Endothelial cell of umbilical vein (primary cell): ENCODE results near the gene TNFRSF21. TPM values are rescaled to one million over a fixed set of nuclear protein-coding genes. Genes with fewer than 3 reads are reported as not detected.

Source experiments
- BruUV-seq: library from RNA; stranded (reverse); fragments of 400-500 nt; replicated peaks from 2 replicates; lab custom pipeline; 2021; lab: Mats Ljungman, UMichigan
- CTCF ChIA-PET: fragments of 300-600, 350-600 bp; sonication (Branson Sonifier 250); formaldehyde crosslinking; loops from one replicate; lab custom pipeline; 2021; ENCODE audit warnings: antibody characterized with exemption, inconsistent platforms; lab: Charles Lee
- POLR2A ChIA-PET: fragments of 300-600, 350-600 bp; sonication (Branson Sonifier 250); formaldehyde crosslinking; loops from one replicate; lab custom pipeline; 2021; ENCODE audit warnings: antibody characterized with exemption, inconsistent platforms; lab: Charles Lee
- DNase-seq: peaks from one replicate; pipeline ENCODE4 v3.0.0-alpha.2; 2011; ENCODE audit warnings: low read depth, low spot score
- FAIRE-seq: peaks from 2 replicates; lab custom pipeline; 2011; peaks lifted over from hg19 to GRCh38; lab: Jason Lieb, UNC
- H2AFZ ChIP-seq: 2 replicates; pipeline ENCODE4 v1.6.0; 2012; ENCODE audit warnings: low read depth, low read length, control low read depth, inconsistent platforms
- H3K27ac ChIP-seq: 2 replicates; pipeline ENCODE4 v1.5.1; 2011; ENCODE audit warnings: low read depth, mild to moderate bottlenecking, control low read depth, low read length, moderate library complexity; ENCODE audit not compliant: insufficient read depth
- H3K27me3 ChIP-seq, 2 experiments: 2 replicates each; pipeline versions ENCODE4 v1.6.0 to v1.6.1; 2011; ENCODE audit warnings: low read length in 2 of 2, mixed read lengths in 1 of 2; ENCODE audit not compliant: control insufficient read depth in 2 of 2, insufficient read depth in 2 of 2
- H3K36me3 ChIP-seq, 2 experiments: 2 replicates in 1 of 2; 3 replicates in 1 of 2; pipeline ENCODE4 v1.5.1; 2011; ENCODE audit warnings: low read length in 2 of 2, mild to moderate bottlenecking in 1 of 2, moderate library complexity in 1 of 2; ENCODE audit not compliant: control insufficient read depth in 2 of 2, insufficient read depth in 2 of 2; ENCODE audit errors: extremely low read depth in 1 of 2
- H3K4me1 ChIP-seq: 3 replicates; pipeline ENCODE4 v1.5.1; 2011; ENCODE audit warnings: mild to moderate bottlenecking, low read length; ENCODE audit not compliant: control insufficient read depth, insufficient read depth; ENCODE audit errors: extremely low read depth
- H3K4me2 ChIP-seq: 2 replicates; pipeline ENCODE4 v1.6.1; 2011; ENCODE audit warnings: low read length, control low read depth, mixed read lengths; ENCODE audit not compliant: insufficient read depth
- H3K4me3 ChIP-seq, 3 experiments: fragments of 200-600 bp in 1 of 3; sonication (generic), shearing (Covaris generic) in 1 of 3; replicated peaks in 1 of 3; 2 replicates each; pipeline ENCODE4 v1.5.1; 2011 to 2016; ENCODE audit warnings: control low read depth in 3 of 3, low read length in 3 of 3, mild to moderate bottlenecking in 2 of 3, inconsistent platforms in 1 of 3, low read depth in 1 of 3, moderate library complexity in 1 of 3; ENCODE audit not compliant: insufficient read depth in 1 of 3
- H3K79me2 ChIP-seq: 2 replicates; pipeline ENCODE4 v1.6.0; 2012; ENCODE audit warnings: low read length, inconsistent platforms; ENCODE audit not compliant: control insufficient read depth, insufficient read depth
- H3K9ac ChIP-seq: replicated peaks from 2 replicates; pipeline ENCODE3; 2011; ENCODE audit warnings: low read length, control low read depth; ENCODE audit not compliant: insufficient read depth; ENCODE audit errors: extremely low read depth
- H3K9me1 ChIP-seq: replicated peaks from 3 replicates; pipeline ENCODE4 v1.6.0; 2011; ENCODE audit warnings: mild to moderate bottlenecking, low read length; ENCODE audit not compliant: control insufficient read depth, insufficient read depth; ENCODE audit errors: extremely low read depth
- H3K9me3 ChIP-seq: replicated peaks from 2 replicates; pipeline ENCODE4 v1.5.1; 2012; ENCODE audit warnings: low read length, inconsistent platforms; ENCODE audit not compliant: control insufficient read depth, insufficient read depth
- H4K20me1 ChIP-seq: replicated peaks from 2 replicates; pipeline ENCODE3; 2011; ENCODE audit warnings: mild to moderate bottlenecking, low read length; ENCODE audit not compliant: control insufficient read depth, insufficient read depth; ENCODE audit errors: extremely low read depth
- EZH2 ChIP-seq: IDR thresholded peaks from 2 replicates; pipeline ENCODE4 v1.6.1; 2012; ENCODE audit warnings: borderline replicate concordance, low read depth, mild to moderate bottlenecking, moderate library complexity, low read length, inconsistent platforms; ENCODE audit not compliant: severe bottlenecking
- FOS ChIP-seq: IDR thresholded peaks from 2 replicates; pipeline ENCODE4 v1.6.1; 2011; ENCODE audit warnings: mild to moderate bottlenecking, low read length, moderate library complexity, borderline replicate concordance; ENCODE audit not compliant: insufficient read depth
- GATA2 ChIP-seq: IDR thresholded peaks from 2 replicates; pipeline ENCODE4 v1.7.0; 2011; ENCODE audit warnings: low read depth, mild to moderate bottlenecking, moderate library complexity, mixed read lengths, low read length; ENCODE audit not compliant: insufficient read length, insufficient read depth
- JUN ChIP-seq: IDR thresholded peaks from 2 replicates; pipeline ENCODE4 v1.6.1; 2011; ENCODE audit warnings: borderline replicate concordance, low read depth; ENCODE audit not compliant: insufficient read length, insufficient read depth
- MYC ChIP-seq: IDR thresholded peaks from one replicate; pipeline ENCODE4 v1.6.1; 2011; ENCODE audit warnings: mild to moderate bottlenecking, low read depth, low read length
- POLR2A ChIP-seq: IDR thresholded peaks from 2 replicates; pipeline ENCODE4 v1.6.1; 2012; ENCODE audit warnings: low read depth, mild to moderate bottlenecking, control low read depth, low read length
- POLR2AphosphoS5 ChIP-seq: IDR thresholded peaks from 2 replicates; pipeline ENCODE4 v1.6.1; 2012; ENCODE audit warnings: low read depth, mild to moderate bottlenecking, control low read depth, low read length, moderate library complexity; ENCODE audit not compliant: insufficient read depth
- dilution Hi-C: fragments of 300-500 bp; cut with MboI; formaldehyde crosslinking; loops from one replicate; pipeline ENCODE4 v1.15.0; 2019; ENCODE audit warnings: low sequenced_read_pairs; ENCODE audit not compliant: extremely low pct_ligation_motif_present
- intact Hi-C: fragments of 100-400 bp; cut with micrococcal nuclease; formaldehyde crosslinking; loops from one replicate; pipeline ENCODE4 v1.10.0; 2022
- polyA plus RNA-seq, 4 experiments: library from polyadenylated mRNA; depleted of rRNA in 3 of 4; stranded (reverse) in 3 of 4; unstranded in 1 of 4; fragments of >200 nt; gene quantifications; 2 replicates each; pipeline versions ENCODE4 v1.2.1 to v1.2.3, GENCODE V29; 2011 to 2012; ENCODE audit warnings: missing spikeins in 1 of 4
- total RNA-seq: library from RNA; stranded (reverse); gene quantifications from 2 replicates; pipeline ENCODE4 v1.2.3, GENCODE V29; 2021
- TF ChIP-seq, protein P1 (sequence below), 2 donors: IDR thresholded peaks; 1 replicate in 1 of 2; 2 replicates in 1 of 2; pipeline ENCODE4 v1.5.1; 2011; ENCODE audit warnings: low read length in 2 of 2, mild to moderate bottlenecking in 2 of 2, moderate library complexity in 2 of 2, control low read depth in 1 of 2, inconsistent platforms in 1 of 2, low read depth in 1 of 2; ENCODE audit not compliant: insufficient read depth in 1 of 2; ENCODE audit errors: extremely low read depth in 1 of 2
- TF ChIP-seq, protein P2 (sequence below): IDR thresholded peaks from 2 replicates; pipeline ENCODE4 v1.6.1; 2011; ENCODE audit not compliant: insufficient read depth, insufficient read length

The TNFRSF21 gene
- total and polyA plus RNA-seq, 2 donors (not counting 3 experiments of a cell fraction or from before 2014, with no cell fraction given) = 26.0 to 40.6 TPM

DNA sequence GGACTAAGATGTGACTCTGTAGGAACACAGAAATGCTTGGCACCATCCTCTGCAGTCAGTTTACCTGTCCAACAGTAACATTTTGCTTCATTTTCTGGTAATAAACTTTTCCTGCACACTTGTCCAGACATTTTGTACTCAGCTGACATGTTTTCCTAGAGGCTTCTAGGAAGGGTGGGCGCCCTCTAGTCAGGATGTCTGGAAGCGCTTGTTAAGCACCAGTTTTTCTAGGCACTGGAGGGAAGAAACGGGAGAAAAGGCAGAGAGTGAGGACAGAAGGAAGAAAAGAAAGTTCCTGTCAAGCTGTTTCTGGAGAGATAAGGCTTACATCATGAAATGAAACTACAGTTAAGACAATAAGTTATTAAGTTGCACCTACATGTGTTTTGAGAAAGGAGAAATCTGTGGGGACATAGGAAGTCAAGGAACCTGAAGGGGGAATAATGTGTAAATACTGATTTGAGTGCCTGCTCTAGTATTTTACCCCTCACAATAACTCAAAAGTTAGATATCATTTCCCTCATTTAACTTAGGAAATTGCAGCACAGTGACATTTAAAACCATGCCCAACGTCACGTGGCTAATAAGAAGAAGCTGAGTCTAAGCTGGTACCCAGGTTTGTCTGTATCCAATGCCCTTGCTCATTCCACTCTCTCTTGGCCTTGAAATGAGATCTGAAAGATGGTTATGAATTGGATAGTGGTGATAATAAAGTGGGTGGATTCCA lies 42.7 kb upstream of the TNFRSF21 start:
- no peaks in the 10 kb centered on the region for H3K4me1 ChIP-seq
- H2AFZ ChIP-seq = no peak overlapping the region
- H3K27me3 ChIP-seq = peaks cover 0 to 8% of the 10 kb centered on the region in 2 experiments
- no peaks in the 10 kb centered on the region for H3K9me3 ChIP-seq
- intact Hi-C loops = no loop called here
- no peak overlapping the region for H3K27ac ChIP-seq
- no peaks in the 10 kb centered on the region for H3K79me2 ChIP-seq
- CTCF ChIA-PET = no interaction called here
- FAIRE-seq (peak; percentile 71), DNase-seq (peak; percentile 33)
- H4K20me1 ChIP-seq = no peaks in the 10 kb centered on the region
- no peak overlapping the region for H3K9ac ChIP-seq
- POLR2A ChIA-PET = no interaction called here
- H3K4me3 ChIP-seq = no peak overlapping the region
- TF ChIP-seq JUN (no peak), MYC (no peak), POLR2A (no peak)
- TF ChIP-seq, protein P1, sequence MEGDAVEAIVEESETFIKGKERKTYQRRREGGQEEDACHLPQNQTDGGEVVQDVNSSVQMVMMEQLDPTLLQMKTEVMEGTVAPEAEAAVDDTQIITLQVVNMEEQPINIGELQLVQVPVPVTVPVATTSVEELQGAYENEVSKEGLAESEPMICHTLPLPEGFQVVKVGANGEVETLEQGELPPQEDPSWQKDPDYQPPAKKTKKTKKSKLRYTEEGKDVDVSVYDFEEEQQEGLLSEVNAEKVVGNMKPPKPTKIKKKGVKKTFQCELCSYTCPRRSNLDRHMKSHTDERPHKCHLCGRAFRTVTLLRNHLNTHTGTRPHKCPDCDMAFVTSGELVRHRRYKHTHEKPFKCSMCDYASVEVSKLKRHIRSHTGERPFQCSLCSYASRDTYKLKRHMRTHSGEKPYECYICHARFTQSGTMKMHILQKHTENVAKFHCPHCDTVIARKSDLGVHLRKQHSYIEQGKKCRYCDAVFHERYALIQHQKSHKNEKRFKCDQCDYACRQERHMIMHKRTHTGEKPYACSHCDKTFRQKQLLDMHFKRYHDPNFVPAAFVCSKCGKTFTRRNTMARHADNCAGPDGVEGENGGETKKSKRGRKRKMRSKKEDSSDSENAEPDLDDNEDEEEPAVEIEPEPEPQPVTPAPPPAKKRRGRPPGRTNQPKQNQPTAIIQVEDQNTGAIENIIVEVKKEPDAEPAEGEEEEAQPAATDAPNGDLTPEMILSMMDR (IDR thresholded peaks at IDR 0.05; ENCODE audit: extremely low read depth in 1 of 2, insufficient read depth in 1 of 2, low read depth in 1 of 2, low read length in 2 of 2) = peak; percentile 15 to 32
- no peaks in the 10 kb centered on the region for H3K36me3 ChIP-seq
- H3K4me2 ChIP-seq = no peak overlapping the region
- dilution Hi-C loops = no loop called here
- BruUV-seq = no TSS peak
- H3K9me1 ChIP-seq = no peaks in the 10 kb centered on the region

DNA sequence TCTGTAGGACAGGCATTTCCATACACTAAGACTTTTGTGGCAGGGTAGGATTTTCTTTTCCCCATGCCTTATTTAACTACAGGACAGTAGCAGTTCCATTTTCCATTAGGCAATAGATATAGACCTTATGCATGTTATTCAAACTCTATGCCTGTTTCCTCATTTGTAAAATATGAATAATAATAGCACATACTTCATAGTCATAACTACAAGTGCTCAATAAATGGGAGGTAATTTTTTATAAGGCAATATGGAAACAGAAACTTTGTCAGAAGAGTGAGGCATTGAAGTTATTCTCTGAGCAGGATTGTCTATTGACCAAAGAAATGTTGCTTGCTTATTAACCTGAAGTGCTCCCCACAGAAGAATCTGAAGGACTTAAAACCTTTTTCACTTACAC lies 41.9 kb upstream of the TNFRSF21 start:
- dilution Hi-C loops = no loop called here

More for the DNA sequence above, 41.9 kb upstream of the TNFRSF21 start:
- Histone ChIP-seq H4K20me1 (no peaks in the 10 kb centered on the region), H3K4me1 (no peaks in the 10 kb centered on the region), H3K9me3 (no peaks in the 10 kb centered on the region), H3K27me3 (peaks cover 0 to 8% of the 10 kb centered on the region in 2 experiments), H3K9me1 (no peaks in the 10 kb centered on the region), H2AFZ (no peak overlapping the region), H3K9ac (no peak overlapping the region), H3K27ac (no peak overlapping the region), H3K4me3 (no peak overlapping the region), H3K36me3 (no peaks in the 10 kb centered on the region), H3K79me2 (no peaks in the 10 kb centered on the region), H3K4me2 (no peak overlapping the region)
- intact Hi-C loops = no loop called here
- POLR2A ChIA-PET = no interaction called here
- BruUV-seq = no TSS peak
- DNase-seq = no peak
- FAIRE-seq = no peak
- CTCF ChIA-PET = no interaction called here
- TF ChIP-seq MYC = no peak
- TF ChIP-seq, protein P2, sequence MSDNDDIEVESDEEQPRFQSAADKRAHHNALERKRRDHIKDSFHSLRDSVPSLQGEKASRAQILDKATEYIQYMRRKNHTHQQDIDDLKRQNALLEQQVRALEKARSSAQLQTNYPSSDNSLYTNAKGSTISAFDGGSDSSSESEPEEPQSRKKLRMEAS = no peak
- TF ChIP-seq EZH2 = no peak
- no peak for TF ChIP-seq POLR2A
- TF ChIP-seq JUN = no peak
- no peak for TF ChIP-seq POLR2AphosphoS5
- no peak for TF ChIP-seq FOS
- TF ChIP-seq GATA2 = no peak
- TF ChIP-seq, protein P1 (IDR thresholded peaks at IDR 0.05; ENCODE audit: extremely low read depth in 1 of 2, insufficient read depth in 1 of 2, low read depth in 1 of 2, low read length in 2 of 2) = no peak
